HG02678 (cell line): ENCODE results near the gene RARG.
A peak's percentile ranks its signal among the peaks of the same experiment; 100 is the strongest.
"Not testable (repeated sequence)": the region's sequence is repeated elsewhere in the genome, so short reads cannot be mapped to it uniquely, and the experiment has no call there.

Source experiments
- ATAC-seq: cut with Tn5 transposase; IDR thresholded peaks from one replicate; pipeline ENCODE4 v1.9.1; 2021; ENCODE audit warnings: mild to moderate bottlenecking, moderate library complexity; ENCODE audit not compliant: unreplicated experiment

Gene RARG

GRCh38 chr12:53193985-53194716, 37.9 kb downstream of the RARG start:
- ATAC-seq = no peak

- ATAC-seq = no peak
Observed at GRCh38 chr12:53193040-53193439, 39.0 kb downstream of the RARG start.

GRCh38 chr12:53192531-53193021, 39.4 kb downstream of the RARG start:
- no peak for ATAC-seq

GRCh38 chr12:53191885-53192530, 40.0 kb downstream of the RARG start:
- no peak for ATAC-seq

- ATAC-seq = no peak
Observed at GRCh38 chr12:53191096-53191884, 40.7 kb downstream of the RARG start.

- peak; percentile 56 for ATAC-seq
Observed at GRCh38 chr12:53190108-53190729, 41.8 kb downstream of the RARG start.

GRCh38 chr12:53187145-53187899, 44.7 kb downstream of the RARG start:
- no peak for ATAC-seq

- no peak for ATAC-seq
Observed at GRCh38 chr12:53186745-53187144, 45.3 kb downstream of the RARG start.

GRCh38 chr12:53185582-53186153, 46.3 kb downstream of the RARG start:
- no peak for ATAC-seq

GRCh38 chr12:53184828-53185227, 47.2 kb downstream of the RARG start:
- no peak for ATAC-seq

- no peak for ATAC-seq
Observed at GRCh38 chr12:53182903-53183302, 49.1 kb downstream of the RARG start.

GRCh38 chr12:53181935-53182334, 50.1 kb downstream of the RARG start:
- ATAC-seq = no peak

GRCh38 chr12:53180931-53181645, 50.9 kb downstream of the RARG start:
- peak; percentile 50 for ATAC-seq

GRCh38 chr12:53180220-53180930, 51.6 kb downstream of the RARG start, which contains the start of the genes CSAD and ZNF740:
TSS of gene CSAD (minus strand) at chr12:53180925. CDS start at chr12:53173470, 7,455 bp downstream.
TSS of gene ZNF740 (plus strand) at chr12:53180722. CDS start at chr12:53181984, 1,262 bp downstream.
- peak; percentile 94 for ATAC-seq

GRCh38 chr12:53179687-53180219, 52.3 kb downstream of the RARG start:
- ATAC-seq = peak; percentile 4

GRCh38 chr12:53178803-53179202, 53.2 kb downstream of the RARG start:
- not testable (repeated sequence) for ATAC-seq

GRCh38 chr12:53177447-53177846, 54.6 kb downstream of the RARG start:
- not testable (repeated sequence) for ATAC-seq

GRCh38 chr12:53176750-53177149, 55.3 kb downstream of the RARG start:
- no peak for ATAC-seq
